GM21390 (cell line): ENCODE measurements around the gene FANCM.

Source experiments
- ATAC-seq: cut with Tn5 transposase; IDR thresholded peaks from one replicate; pipeline ENCODE4 v1.9.1; 2021; ENCODE audit not compliant: unreplicated experiment

FANCM gene

GRCh38 chr14:45135659-45136395, at the start of gene FANCM:
Gene FANCM, plus strand, starts transcription at chr14:45135930. Its CDS starts 102 bp downstream, at chr14:45136032.
- ATAC-seq, result peak; percentile 33

DNA sequence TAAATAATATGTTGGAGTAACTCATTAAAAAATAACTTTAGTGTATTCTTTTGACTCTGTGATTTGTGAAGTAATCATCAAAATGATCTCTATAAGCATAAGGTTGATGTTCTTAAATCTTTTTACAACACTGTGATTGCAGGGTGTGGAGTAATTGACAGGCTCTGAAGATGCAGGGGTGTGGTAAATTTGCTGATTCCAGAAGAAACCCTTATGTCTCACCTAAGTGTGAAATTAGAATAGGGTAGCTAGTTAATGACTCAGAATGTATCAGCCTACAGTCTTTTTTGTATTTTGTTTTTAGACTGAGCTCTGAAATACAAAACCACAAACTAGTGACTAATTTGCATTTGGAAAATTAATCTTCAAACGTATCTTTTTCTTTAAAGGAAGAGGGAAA, 45.9 kb upstream of the FANCM start:
- ATAC-seq, result peak; percentile 67

- no peak for ATAC-seq
Measured at GRCh38 chr14:45091710-45092109, 44.0 kb upstream of the FANCM start.

DNA sequence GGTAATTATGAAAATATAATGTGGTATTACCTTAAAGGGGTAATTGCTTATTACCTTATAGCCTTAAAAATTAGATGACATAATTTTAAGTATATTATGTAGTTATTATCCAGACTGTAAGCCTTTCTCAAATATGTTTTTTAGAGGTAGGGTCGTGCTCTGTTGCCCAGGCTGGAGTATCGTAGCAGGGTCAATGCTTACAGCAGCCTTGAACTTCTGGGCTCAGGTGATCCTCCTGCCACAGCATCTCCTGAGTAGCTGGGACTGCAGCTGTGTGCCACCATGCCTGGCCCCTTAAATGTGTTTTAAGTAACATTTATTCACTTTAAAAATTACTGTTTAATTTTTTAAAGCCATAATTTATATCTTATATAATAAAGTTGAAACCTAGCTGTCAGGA, 41.5 kb upstream of the FANCM start:
- no peak for ATAC-seq

- ATAC-seq, result no peak
Measured at GRCh38 chr14:45095143-45095542, 40.6 kb upstream of the FANCM start.

DNA sequence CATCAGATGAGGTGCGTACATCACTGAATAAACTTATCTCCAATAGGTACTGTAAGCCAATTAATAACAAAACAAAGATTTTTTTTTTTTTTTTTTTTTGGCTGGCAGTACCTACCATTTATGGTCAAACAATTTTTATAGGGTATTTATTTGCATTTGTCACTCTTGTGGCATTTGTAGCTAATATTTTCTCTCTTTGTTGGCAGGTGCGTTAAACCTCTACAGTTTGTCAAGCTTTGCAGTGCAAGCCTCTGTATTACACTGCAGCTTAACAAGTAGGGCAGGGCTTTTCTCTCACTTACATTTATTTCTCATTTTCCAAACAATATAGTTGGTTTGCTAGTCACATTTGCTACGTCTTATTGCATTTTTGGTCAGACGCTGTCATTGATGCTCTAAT, 39.5 kb upstream of the FANCM start:
- no peak for ATAC-seq

GRCh38 chr14:45103806-45104205, 31.9 kb upstream of the FANCM start:
- no peak for ATAC-seq

DNA sequence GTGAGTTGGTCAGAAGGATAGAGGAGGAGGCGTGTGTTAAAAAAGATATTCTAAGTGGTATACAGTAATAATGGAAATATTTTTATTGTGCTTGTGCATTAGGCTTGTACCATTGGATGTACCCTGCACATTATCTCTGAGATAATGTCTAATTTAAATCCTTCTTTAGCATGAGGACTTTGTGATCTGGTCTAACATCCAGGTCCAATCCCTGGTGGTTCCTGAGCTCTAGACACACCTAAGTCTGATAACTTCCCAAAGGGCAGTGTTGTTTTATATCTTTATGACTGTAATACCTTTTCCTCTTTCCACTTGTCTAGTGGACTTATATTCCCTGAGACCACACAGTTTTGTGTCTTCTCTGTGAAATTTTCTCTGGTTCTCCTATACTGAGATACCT, 31.2 kb upstream of the FANCM start:
- ATAC-seq, result no peak

GRCh38 chr14:45112896-45113781, 22.6 kb upstream of the FANCM start:
- ATAC-seq, result no peak

- ATAC-seq, result no peak
Measured at GRCh38 chr14:45114327-45114726, 21.4 kb upstream of the FANCM start.

DNA sequence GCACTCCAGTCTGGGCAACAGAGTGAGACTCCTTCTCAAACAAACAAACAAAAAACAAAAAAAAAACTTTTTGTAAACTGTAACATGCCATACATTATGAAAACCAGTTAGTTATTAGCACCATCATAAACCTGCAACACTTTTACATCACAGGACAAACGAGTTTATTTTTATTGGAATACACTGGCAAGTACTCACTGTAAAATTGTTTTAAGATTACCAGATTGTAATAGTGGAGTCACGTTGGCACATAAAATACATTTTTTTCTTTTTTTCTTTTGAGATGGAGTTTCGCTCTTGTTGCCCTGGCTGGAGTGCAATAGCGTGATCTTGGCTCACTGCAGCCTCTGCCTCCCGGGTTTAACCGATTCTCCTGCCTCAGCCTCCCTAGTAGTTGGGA, 17.1 kb upstream of the FANCM start:
- no peak for ATAC-seq

GRCh38 chr14:45120096-45120495, 15.6 kb upstream of the FANCM start:
- no peak for ATAC-seq

GRCh38 chr14:45123271-45123670, 12.5 kb upstream of the FANCM start:
- ATAC-seq, result no peak

- ATAC-seq, result no peak
Measured at GRCh38 chr14:45125754-45126153, 10.0 kb upstream of the FANCM start.

- no peak for ATAC-seq
Measured at GRCh38 chr14:45128963-45129629, 6.6 kb upstream of the FANCM start.

DNA sequence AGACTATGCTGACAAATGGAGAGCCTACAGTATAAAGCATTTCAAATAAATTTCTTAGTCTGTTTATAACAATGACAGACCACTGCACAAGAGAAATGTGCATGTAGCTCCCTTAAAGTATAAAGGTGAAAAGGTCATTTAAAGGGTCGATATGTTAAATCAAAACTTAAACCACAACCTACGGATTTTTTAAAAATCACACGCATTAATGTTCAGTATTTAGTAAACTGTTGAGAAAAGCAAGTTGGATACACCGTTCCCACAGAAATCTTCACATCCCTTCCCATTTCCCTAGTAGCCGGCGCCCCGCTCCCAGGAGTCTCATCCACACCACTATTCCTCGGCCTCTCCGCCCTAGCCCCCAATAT, 2.1 kb upstream of the FANCM start:
- ATAC-seq, result no peak

GRCh38 chr14:45134051-45134958, 1.4 kb upstream of the FANCM start, which contains the start of gene FKBP3:
Gene FKBP3, minus strand, starts transcription at chr14:45134481. Its CDS starts 25 bp downstream, at chr14:45134456.
- peak; percentile 87 for ATAC-seq

- no peak for ATAC-seq
Measured at GRCh38 chr14:45135156-45135555, 574 bp upstream of the FANCM start.

DNA sequence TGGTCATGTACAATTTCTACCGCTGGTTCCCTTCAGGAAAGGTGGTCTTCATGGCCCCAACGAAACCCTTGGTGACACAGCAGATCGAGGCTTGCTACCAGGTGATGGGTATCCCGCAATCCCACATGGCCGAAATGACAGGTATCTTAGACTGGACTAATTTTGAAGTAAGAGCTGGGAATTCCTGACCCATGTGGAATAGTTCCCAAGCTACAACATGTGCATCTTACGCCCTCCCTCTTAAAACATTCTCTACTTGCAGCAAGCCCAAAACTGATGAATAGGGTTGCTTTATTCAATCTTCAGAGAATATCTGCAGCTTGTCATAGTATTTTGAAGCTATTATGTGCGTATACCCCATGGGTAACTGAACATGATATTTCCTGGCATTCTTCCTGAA, 669 bp downstream of the FANCM start:
- ATAC-seq, result no peak

GRCh38 chr14:45140661-45141187, 5.0 kb downstream of the FANCM start:
- no peak for ATAC-seq
